Measurements from ENCODE around the gene OTOG.

OTOG gene

GRCh38 chr11:17547051-17547577 lies at the start of gene OTOG:
Gene OTOG, plus strand, starts transcription at chr11:17547259. Its CDS starts 114 bp downstream, at chr11:17547373.
- no peak within 1 kb of the TSS for H3K27ac ChIP-seq
- TF ChIP-seq ZFX (IDR thresholded peaks at IDR 0.05; ENCODE audit: borderline replicate concordance), result no peak

GRCh38 chr11:17498058-17498457 lies 49.0 kb upstream of the OTOG start:
- H3K27ac ChIP-seq, result no peak overlapping the region
- TF ChIP-seq ZFX (IDR thresholded peaks at IDR 0.05; ENCODE audit: borderline replicate concordance) (no peak), CTCF (IDR thresholded peaks at IDR 0.05) (peak; percentile 8; the same call in 1 of the 2 replicates)

GRCh38 chr11:17498475-17498874 lies 48.6 kb upstream of the OTOG start:
- H3K27ac ChIP-seq, result no peak overlapping the region
- TF ChIP-seq CTCF (IDR thresholded peaks at IDR 0.05), result no peak
- no peak for TF ChIP-seq ZFX (IDR thresholded peaks at IDR 0.05; ENCODE audit: borderline replicate concordance)

GRCh38 chr11:17500673-17501072 lies 46.4 kb upstream of the OTOG start:
- TF ChIP-seq CTCF (IDR thresholded peaks at IDR 0.05) (no peak), ZFX (IDR thresholded peaks at IDR 0.05; ENCODE audit: borderline replicate concordance) (no peak)
- H3K27ac ChIP-seq, result no peak overlapping the region

GRCh38 chr11:17502630-17503029 lies 44.4 kb upstream of the OTOG start:
- no peak overlapping the region for H3K27ac ChIP-seq
- TF ChIP-seq ZFX (IDR thresholded peaks at IDR 0.05; ENCODE audit: borderline replicate concordance) (no peak), CTCF (IDR thresholded peaks at IDR 0.05) (no peak)

GRCh38 chr11:17504330-17505107 lies 42.5 kb upstream of the OTOG start:
- TF ChIP-seq CTCF (IDR thresholded peaks at IDR 0.05) (peak; percentile 87), ZFX (IDR thresholded peaks at IDR 0.05; ENCODE audit: borderline replicate concordance) (no peak)
- no peak overlapping the region for H3K27ac ChIP-seq

- TF ChIP-seq CTCF (IDR thresholded peaks at IDR 0.05) (no peak), ZFX (IDR thresholded peaks at IDR 0.05; ENCODE audit: borderline replicate concordance) (no peak)
- no peak overlapping the region for H3K27ac ChIP-seq
Observed at GRCh38 chr11:17505146-17505545, 41.9 kb upstream of the OTOG start.

Measured in 22Rv1 (cell line).